MCF 10A (cell line): ENCODE measurements around the gene BRF1. TPM values are rescaled to one million over a fixed set of nuclear protein-coding genes. Genes with fewer than 3 reads are reported as not detected.

ENCODE experiments used
- BruUV-seq: library from RNA; stranded (reverse); fragments of 400-500 nt; replicated peaks from 2 replicates; lab custom pipeline; 2021; lab: Mats Ljungman, UMichigan
- CTCF ChIA-PET: fragments of 300-600 bp; sonication (Branson Sonifier 250); formaldehyde crosslinking; extraction: SDS; loops from one replicate; lab custom pipeline; 2021; ENCODE audit warnings: antibody characterized with exemption, inconsistent platforms; lab: Yijun Ruan, JAX
- POLR2A ChIA-PET: fragments of 300-600, 350-650 bp; sonication (Branson Sonifier 250); formaldehyde crosslinking; extraction: SDS; loops from one replicate; lab custom pipeline; 2020; ENCODE audit warnings: antibody characterized with exemption, inconsistent platforms; lab: Yijun Ruan, JAX
- DNase-seq: peaks from one replicate; pipeline ENCODE4 v3.0.0-alpha.2; 2018; ENCODE audit not compliant: unreplicated experiment
- H3K27ac Mint-ChIP-seq: one replicate; pipeline ENCODE4 v1.8.0; 2022; ENCODE audit warnings: mild to moderate bottlenecking, low read depth, mixed read lengths; ENCODE audit not compliant: unreplicated experiment
- H3K27me3 Mint-ChIP-seq: one replicate; pipeline ENCODE4 v1.8.0; 2022; ENCODE audit warnings: mixed read lengths; ENCODE audit not compliant: insufficient read depth, unreplicated experiment
- H3K36me3 Mint-ChIP-seq: one replicate; pipeline ENCODE4 v1.8.0; 2022; ENCODE audit warnings: mild to moderate bottlenecking, moderate library complexity, mixed read lengths; ENCODE audit not compliant: insufficient read depth, unreplicated experiment
- H3K4me1 Mint-ChIP-seq: one replicate; pipeline ENCODE4 v1.8.0; 2022; ENCODE audit warnings: mixed read lengths; ENCODE audit not compliant: insufficient read depth, unreplicated experiment
- H3K4me3 Mint-ChIP-seq: one replicate; pipeline ENCODE4 v1.8.0; 2022; ENCODE audit warnings: mild to moderate bottlenecking, moderate library complexity, mixed read lengths; ENCODE audit not compliant: unreplicated experiment
- H3K9me3 Mint-ChIP-seq: one replicate; pipeline ENCODE4 v1.8.0; 2022; ENCODE audit warnings: mixed read lengths; ENCODE audit not compliant: unreplicated experiment
- intact Hi-C: fragments of 100-400 bp; cut with micrococcal nuclease; formaldehyde crosslinking; loops from 2 replicates; pipeline ENCODE4 v1.14.1; 2022
- total RNA-seq: library from RNA; stranded (reverse); gene quantifications from 2 replicates; pipeline ENCODE4 v1.2.3, GENCODE V29; 2022
- TF ChIP-seq, protein P1 (sequence below): fragments of 200-600 bp; IDR thresholded peaks from one replicate; pipeline ENCODE4 v1.8.0; 2022; ENCODE audit warnings: antibody characterized with exemption, mild to moderate bottlenecking; ENCODE audit not compliant: unreplicated experiment

Gene BRF1
- total RNA-seq, 1 experiment from 2014 or later: 30.7 TPM

- Mint-ChIP-seq H3K36me3 (peaks cover 13% of the 10 kb centered on the region), H3K27ac (no peak overlapping the region), H3K4me3 (no peak overlapping the region), H3K9me3 (no peaks in the 10 kb centered on the region), H3K27me3 (peaks cover 23% of the 10 kb centered on the region), H3K4me1 (peaks cover 16% of the 10 kb centered on the region)
- POLR2A ChIA-PET: interaction anchor here (1.2 to 1.7 kb wide), 2 partner anchors 148 to 286 kb away, joined by 3 to 4 read pairs; no protein-coding TSS in a partner anchor
- TF ChIP-seq, protein P1, sequence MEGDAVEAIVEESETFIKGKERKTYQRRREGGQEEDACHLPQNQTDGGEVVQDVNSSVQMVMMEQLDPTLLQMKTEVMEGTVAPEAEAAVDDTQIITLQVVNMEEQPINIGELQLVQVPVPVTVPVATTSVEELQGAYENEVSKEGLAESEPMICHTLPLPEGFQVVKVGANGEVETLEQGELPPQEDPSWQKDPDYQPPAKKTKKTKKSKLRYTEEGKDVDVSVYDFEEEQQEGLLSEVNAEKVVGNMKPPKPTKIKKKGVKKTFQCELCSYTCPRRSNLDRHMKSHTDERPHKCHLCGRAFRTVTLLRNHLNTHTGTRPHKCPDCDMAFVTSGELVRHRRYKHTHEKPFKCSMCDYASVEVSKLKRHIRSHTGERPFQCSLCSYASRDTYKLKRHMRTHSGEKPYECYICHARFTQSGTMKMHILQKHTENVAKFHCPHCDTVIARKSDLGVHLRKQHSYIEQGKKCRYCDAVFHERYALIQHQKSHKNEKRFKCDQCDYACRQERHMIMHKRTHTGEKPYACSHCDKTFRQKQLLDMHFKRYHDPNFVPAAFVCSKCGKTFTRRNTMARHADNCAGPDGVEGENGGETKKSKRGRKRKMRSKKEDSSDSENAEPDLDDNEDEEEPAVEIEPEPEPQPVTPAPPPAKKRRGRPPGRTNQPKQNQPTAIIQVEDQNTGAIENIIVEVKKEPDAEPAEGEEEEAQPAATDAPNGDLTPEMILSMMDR: no peak
- DNase-seq: no peak
- CTCF ChIA-PET: interaction anchor here (0.6 to 4.0 kb wide), 18 partner anchors 9 to 161 kb away, joined by 3 to 12 read pairs (median 4); partner anchors contain the start of gene BTBD6
- BruUV-seq: no TSS peak
- intact Hi-C loops: loop anchor here (1.0 kb wide), 1 partner anchor 149 kb away; no protein-coding TSS in a partner anchor
Measured at GRCh38 chr14:105203701-105204100, 97.1 kb downstream of the BRF1 start.

- no peak overlapping the region for H3K27ac Mint-ChIP-seq
- CTCF ChIA-PET: interaction anchor here (0.6 to 4.0 kb wide), 15 partner anchors 9 to 162 kb away, joined by 3 to 12 read pairs (median 4); partner anchors contain the start of gene BTBD6
- H3K9me3 Mint-ChIP-seq: no peaks in the 10 kb centered on the region
- no TSS peak for BruUV-seq
- H3K4me1 Mint-ChIP-seq: peaks cover 16% of the 10 kb centered on the region
- intact Hi-C loops: loop anchor here (1.0 kb wide), 1 partner anchor 149 kb away; no protein-coding TSS in a partner anchor
- H3K27me3 Mint-ChIP-seq: peaks cover 29% of the 10 kb centered on the region
- POLR2A ChIA-PET: interaction anchor here (1.7 kb wide), 1 partner anchor 149 kb away, joined by 3 read pairs; no protein-coding TSS in a partner anchor
- DNase-seq: peak; percentile 63
- H3K36me3 Mint-ChIP-seq: peaks cover 13% of the 10 kb centered on the region
- no peak overlapping the region for H3K4me3 Mint-ChIP-seq
- TF ChIP-seq, protein P1: peak; percentile 89
Measured at GRCh38 chr14:105203057-105203531, 97.7 kb downstream of the BRF1 start.

- CTCF ChIA-PET: interaction anchor here (0.7 to 4.0 kb wide), 10 partner anchors 8 to 231 kb away, joined by 3 to 12 read pairs (median 5); no protein-coding TSS in a partner anchor
- DNase-seq: no peak
- H3K27ac Mint-ChIP-seq: no peak overlapping the region
- H3K27me3 Mint-ChIP-seq: peaks cover 34% of the 10 kb centered on the region
- H3K4me3 Mint-ChIP-seq: no peak overlapping the region
- TF ChIP-seq, protein P1: no peak
- H3K9me3 Mint-ChIP-seq: no peaks in the 10 kb centered on the region
- BruUV-seq: no TSS peak
- POLR2A ChIA-PET: no interaction called here
- H3K4me1 Mint-ChIP-seq: peaks cover 16% of the 10 kb centered on the region
- peaks cover 13% of the 10 kb centered on the region for H3K36me3 Mint-ChIP-seq
- intact Hi-C loops: no loop called here
Measured at GRCh38 chr14:105201925-105202513, 98.8 kb downstream of the BRF1 start.
